WTC11 (cell line): ENCODE data around the gene GFOD1.

ENCODE experiments used
- FOXK1 ChIP-seq: sonication (generic); formaldehyde crosslinking; IDR thresholded peaks from 2 replicates; pipeline ENCODE4 v1.8.0; 2022; ENCODE audit warnings: mild to moderate bottlenecking, moderate library complexity, missing genetic modification reagents
- TEAD4 ChIP-seq: sonication (generic); formaldehyde crosslinking; IDR thresholded peaks from 2 replicates; pipeline ENCODE4 v1.8.0; 2022; ENCODE audit warnings: mild to moderate bottlenecking, missing genetic modification reagents
- TF ChIP-seq, protein P1 (sequence below): sonication (generic); formaldehyde crosslinking; IDR thresholded peaks from 2 replicates; pipeline ENCODE4 v1.8.1; 2022; ENCODE audit warnings: low read depth, mild to moderate bottlenecking, moderate library complexity, missing genetic modification reagents, borderline replicate concordance

DNA sequence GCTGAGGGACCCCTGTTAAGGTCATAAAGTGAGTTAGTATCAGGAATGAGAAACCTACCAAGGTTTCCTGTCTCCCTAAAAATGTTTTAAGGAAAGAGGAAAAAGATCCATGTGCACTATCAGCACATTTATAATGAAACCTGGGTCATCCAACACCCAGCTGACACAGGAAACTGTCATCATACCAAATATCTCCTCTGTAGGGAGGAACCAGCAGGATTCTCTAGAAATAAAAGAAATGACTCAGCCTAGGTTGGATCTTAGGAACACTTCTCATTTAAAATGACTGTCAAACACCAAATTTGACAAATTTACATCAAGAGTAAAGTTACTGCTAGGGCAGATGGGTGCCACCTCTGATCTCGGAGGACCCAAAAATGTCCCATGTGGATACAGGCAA, 21.7 kb downstream of the GFOD1 start:
- TF ChIP-seq FOXK1 (CRISPR knock-in tag) (no peak), TEAD4 (CRISPR knock-in tag) (no peak)
- TF ChIP-seq, protein P1, sequence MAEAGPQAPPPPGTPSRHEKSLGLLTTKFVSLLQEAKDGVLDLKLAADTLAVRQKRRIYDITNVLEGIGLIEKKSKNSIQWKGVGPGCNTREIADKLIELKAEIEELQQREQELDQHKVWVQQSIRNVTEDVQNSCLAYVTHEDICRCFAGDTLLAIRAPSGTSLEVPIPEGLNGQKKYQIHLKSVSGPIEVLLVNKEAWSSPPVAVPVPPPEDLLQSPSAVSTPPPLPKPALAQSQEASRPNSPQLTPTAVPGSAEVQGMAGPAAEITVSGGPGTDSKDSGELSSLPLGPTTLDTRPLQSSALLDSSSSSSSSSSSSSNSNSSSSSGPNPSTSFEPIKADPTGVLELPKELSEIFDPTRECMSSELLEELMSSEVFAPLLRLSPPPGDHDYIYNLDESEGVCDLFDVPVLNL (CRISPR knock-in tag) = no peak
